ENCODE results near the gene PITX2. TPM values are rescaled to one million over a fixed set of nuclear protein-coding genes. Genes with fewer than 3 reads are reported as not detected.

Gene PITX2
- polyA plus RNA-seq, 6 donors from 2014 or later: not detected

DNA sequence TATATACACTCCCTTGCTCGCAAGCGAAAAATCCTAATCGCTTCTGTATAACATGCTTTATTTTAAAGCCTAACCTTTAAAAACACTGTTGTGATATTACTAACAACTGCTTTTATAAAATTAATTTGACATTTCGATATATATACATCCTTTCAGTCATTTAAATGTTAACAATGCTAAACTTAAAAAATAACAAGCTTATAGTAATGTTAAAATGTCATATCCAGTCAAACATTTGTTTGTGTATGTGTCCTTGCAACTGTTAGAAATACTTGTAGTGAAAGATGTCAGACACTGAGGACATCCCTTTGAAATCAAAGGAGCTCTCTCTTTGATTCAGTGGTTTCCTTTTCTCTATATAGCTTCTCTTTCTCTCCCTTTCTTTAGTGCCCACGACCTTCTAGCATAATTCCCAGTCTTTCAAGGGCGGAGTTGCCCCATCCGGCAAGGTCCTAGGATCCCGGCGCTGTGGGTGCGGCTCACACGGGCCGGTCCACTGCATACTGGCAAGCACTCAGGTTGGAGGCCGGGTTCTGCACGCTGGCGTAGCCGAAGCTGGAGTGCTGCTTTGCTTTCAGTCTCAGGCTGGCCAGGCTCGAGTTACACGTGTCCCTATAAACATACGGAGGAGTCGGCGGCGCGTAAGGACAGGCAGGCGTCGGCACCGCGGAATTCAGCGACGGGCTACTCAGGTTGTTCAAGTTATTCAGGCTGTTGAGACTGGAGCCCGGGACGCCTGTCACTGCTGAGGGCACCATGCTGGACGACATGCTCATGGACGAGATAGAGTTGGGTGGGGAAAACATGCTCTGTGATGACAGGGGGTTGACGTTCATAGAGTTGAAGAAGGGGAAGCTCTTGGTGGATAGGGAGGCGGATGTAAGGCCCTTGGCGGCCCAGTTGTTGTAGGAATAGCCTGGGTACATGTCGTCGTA lies 5.0 kb downstream of the PITX2 start:
- Mint-ChIP-seq H3K27ac (peak overlapping the region in 2 of 6 donors; percentile 84 to 85), H3K36me3 (peaks cover 0 to 21% of the 10 kb centered on the region in 2 donors), H3K4me3 (peak overlapping the region in 2 of 8 donors; percentile 51 to 71), H3K9me3 (peaks cover 0 to 46% (median 15%) of the 10 kb centered on the region in 7 donors), H3K4me1 (peaks cover 12 to 43% (median 38%) of the 10 kb centered on the region in 3 donors), H3K27me3 (peaks cover 62 to 88% (median 82%) of the 10 kb centered on the region in 3 donors)
- ATAC-seq (ENCODE audit: low read depth in 2 of 2) (no peak), DNase-seq (no peak)

DNA sequence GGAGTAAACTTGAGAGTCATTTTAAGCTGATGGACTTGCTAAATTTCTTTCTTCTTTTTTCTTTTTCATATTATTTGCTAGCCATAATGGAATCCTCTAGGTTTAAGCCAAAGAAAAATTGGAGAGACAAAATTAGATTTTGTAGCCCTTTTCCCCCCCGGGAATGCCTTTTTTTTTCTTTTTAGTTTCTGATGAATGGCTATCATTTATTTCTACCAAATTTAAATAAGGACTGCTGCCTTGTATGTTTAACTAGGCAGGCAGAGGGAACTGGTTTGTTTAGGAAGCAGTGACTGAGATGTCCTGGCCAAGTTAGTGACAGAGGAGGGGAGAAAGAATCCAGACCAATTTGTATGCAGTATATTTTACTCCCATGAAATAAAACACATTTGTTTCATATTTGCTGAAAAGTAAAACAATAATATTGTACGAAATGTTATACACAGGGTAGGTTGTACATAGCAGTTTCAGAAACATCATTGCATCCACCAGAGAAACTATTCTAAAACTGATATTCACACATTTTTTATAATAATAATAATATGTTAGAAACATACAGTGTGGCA lies 5.7 kb downstream of the PITX2 start:
- ATAC-seq (ENCODE audit: low read depth in 2 of 2): no peak
- Mint-ChIP-seq H3K9me3 (peaks cover 0 to 47% (median 16%) of the 10 kb centered on the region in 7 donors), H3K27me3 (peaks cover 59 to 88% (median 86%) of the 10 kb centered on the region in 3 donors), H3K27ac (no peak overlapping the region), H3K36me3 (peaks cover 0 to 21% of the 10 kb centered on the region in 2 donors), H3K4me3 (peak overlapping the region in 1 of 8 donors; percentile 33), H3K4me1 (peaks cover 12 to 36% (median 35%) of the 10 kb centered on the region in 3 donors)
- DNase-seq: no peak

DNA sequence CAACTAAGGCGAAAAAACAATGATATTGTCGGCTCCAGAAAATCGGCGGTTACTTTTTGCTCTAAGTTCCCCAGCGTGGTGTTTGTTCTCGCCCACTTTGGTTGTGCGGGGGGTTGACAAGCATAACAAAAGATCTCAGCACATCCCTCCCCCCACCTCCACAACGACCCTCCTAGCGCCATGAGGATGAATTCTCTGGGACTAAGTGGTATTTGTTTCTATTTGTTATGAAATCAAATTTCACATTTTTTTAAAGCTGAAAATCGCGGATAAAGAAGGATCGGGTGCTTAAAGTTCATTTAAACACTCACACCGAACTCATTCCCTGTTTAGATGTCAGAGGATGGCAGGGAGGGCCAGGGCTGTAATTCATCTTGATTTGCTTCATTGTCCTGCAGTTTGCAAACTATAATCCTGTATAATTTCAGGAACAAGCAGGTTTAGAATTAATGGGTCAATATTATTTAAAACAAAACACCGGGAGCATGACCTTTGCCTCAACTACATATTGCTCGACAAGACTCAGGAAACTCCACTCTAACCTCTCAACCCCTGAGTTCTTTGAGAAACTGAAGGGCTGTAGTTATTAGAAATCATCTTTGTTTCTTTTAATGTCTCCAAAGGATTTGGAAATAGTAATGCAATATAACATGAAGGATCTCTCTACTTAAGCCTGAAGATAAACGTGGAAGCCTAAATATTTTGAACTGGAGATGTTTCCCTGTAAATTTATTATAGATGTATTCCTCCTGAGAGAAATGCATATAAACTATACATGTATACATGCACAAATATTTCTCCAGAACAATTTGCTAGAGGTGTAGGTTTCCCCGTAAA lies 6.4 kb downstream of the PITX2 start:
- peaks cover 12 to 31% (median 29%) of the 10 kb centered on the region in 3 donors for H3K4me1 Mint-ChIP-seq
- peaks cover 66 to 88% (median 87%) of the 10 kb centered on the region in 3 donors for H3K27me3 Mint-ChIP-seq
- H3K4me3 Mint-ChIP-seq: peak overlapping the region in 1 of 8 donors; percentile 33
- peaks cover 0 to 21% of the 10 kb centered on the region in 2 donors for H3K36me3 Mint-ChIP-seq
- DNase-seq (no peak), ATAC-seq (ENCODE audit: low read depth in 2 of 2) (no peak)
- peak overlapping the region in 2 of 6 donors; percentile 28 to 93 for H3K27ac Mint-ChIP-seq
- H3K9me3 Mint-ChIP-seq: peaks cover 0 to 47% (median 16%) of the 10 kb centered on the region in 7 donors

DNA sequence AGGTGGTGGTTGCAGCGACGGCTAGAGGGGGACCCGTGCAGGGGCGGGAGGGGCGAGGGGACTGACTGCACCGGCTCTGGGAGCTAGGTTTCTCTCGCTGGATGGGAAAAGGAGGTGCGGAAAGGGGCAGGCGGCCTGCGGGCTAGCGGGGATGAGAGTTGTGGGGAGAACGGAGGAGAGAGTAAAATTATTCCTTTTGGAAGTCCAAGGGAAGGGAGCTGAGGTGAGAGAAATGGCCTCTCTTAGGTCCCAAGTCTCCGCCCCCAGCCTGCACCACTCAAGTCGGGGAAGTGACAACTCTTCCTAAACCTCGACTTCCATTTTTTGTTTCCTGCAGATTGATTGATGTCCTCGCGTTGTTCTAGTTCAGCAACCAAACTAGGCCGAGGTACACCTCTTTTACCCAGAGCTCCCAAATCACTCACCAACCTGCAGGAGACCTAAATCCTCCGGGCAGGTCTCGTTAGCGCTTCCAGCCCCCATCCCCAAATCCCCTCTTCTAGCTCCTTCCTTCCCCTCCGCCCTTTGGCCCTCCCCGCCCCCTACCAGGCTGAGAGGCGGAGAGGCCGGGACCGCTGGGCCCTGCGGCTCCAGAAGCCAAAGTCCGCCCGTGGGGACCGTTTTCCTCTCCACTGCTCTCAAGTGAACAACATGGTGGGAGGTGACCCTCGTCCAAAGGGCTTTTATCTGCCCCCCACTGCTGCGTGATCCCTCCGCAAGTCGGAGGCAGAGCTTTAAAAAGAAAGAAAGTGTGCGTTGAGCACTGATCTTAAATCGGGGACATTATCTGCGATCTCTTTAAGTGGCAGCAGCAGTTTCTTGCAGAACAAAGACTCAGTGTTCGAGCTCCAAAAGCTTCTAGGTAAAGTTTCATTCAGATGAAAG lies 7.3 kb downstream of the PITX2 start:
- Mint-ChIP-seq H3K9me3 (peaks cover 0 to 46% (median 16%) of the 10 kb centered on the region in 7 donors), H3K4me3 (peak overlapping the region in 2 of 8 donors; percentile 33 to 61), H3K27ac (peak overlapping the region in 2 of 6 donors; percentile 82 to 93), H3K4me1 (peaks cover 12 to 29% (median 23%) of the 10 kb centered on the region in 3 donors), H3K36me3 (peaks cover 0 to 21% of the 10 kb centered on the region in 2 donors), H3K27me3 (peaks cover 69 to 88% (median 84%) of the 10 kb centered on the region in 3 donors)
- no peak for ATAC-seq (ENCODE audit: low read depth in 2 of 2)
- no peak for DNase-seq

DNA sequence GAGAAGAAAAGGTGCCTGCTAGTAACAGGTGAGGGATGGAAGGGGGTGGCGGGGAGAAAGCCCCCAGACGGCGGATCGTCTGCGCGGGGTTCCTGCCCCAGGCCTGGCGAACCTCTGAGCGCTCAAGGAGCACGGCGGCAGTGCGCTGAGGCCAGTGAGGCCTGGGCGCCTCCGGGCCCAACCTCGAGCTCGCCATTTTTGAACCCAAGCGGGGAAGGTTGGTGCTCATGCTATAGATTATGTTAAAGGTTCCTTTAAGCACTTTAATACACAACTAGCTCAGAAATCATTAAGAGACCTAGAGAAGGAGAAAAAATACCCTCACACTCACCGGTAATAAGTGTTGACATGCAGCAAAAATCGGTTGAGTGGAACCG lies 7.9 kb downstream of the PITX2 start:
- Mint-ChIP-seq H3K9me3 (peaks cover 0 to 40% (median 14%) of the 10 kb centered on the region in 7 donors), H3K4me3 (peak overlapping the region in 2 of 8 donors; percentile 61 to 68), H3K4me1 (peaks cover 12 to 29% (median 23%) of the 10 kb centered on the region in 3 donors), H3K36me3 (peaks cover 0 to 21% of the 10 kb centered on the region in 2 donors), H3K27me3 (peaks cover 63 to 88% (median 84%) of the 10 kb centered on the region in 3 donors), H3K27ac (peak overlapping the region in 2 of 6 donors; percentile 41 to 82)
- no peak for ATAC-seq (ENCODE audit: low read depth in 2 of 2)
- DNase-seq: no peak

DNA sequence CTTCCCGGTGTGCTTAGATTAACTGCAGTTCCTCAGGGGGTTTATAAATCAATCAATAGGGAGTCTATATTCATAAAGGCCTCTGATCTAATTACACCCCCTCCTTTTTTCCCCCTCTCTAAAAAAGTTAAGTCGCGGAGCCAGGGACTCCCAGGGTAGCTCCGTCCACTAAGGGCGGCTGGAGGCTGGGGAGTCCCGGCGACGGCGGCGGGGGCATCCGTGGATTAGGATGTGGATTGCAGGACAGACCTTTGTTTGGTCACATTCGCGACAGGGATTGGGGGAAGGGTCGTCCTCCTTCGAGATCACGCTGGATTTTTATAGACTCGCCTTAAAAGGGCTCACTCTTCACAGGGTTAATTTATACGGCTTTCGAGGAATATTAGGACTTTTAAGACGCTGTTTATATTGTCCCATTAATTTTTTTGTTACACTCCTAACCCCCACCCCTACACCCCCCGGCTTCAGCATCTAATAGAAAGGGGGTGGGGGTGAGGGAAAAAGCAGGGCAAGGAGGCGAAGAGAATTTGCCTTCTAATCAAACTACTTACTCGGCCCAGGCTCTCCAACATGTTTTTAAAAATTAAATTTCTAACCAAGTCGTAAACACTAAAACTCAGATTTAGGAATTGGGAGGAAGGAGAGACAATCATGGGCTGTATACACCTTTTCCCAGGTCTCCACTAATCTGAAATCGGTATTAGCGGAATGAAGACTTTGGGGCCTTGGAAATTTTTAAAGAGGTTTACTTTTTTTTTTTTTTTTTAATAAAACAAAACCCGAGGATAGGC lies 8.5 kb downstream of the PITX2 start:
- Mint-ChIP-seq H3K27ac (no peak overlapping the region), H3K27me3 (peaks cover 63 to 88% (median 84%) of the 10 kb centered on the region in 3 donors), H3K36me3 (peaks cover 0 to 16% of the 10 kb centered on the region in 2 donors), H3K4me3 (no peak overlapping the region), H3K4me1 (peaks cover 9 to 25% (median 18%) of the 10 kb centered on the region in 3 donors), H3K9me3 (peaks cover 0 to 34% (median 10%) of the 10 kb centered on the region in 7 donors)
- ATAC-seq (ENCODE audit: low read depth in 2 of 2) (no peak), DNase-seq (no peak)

DNA sequence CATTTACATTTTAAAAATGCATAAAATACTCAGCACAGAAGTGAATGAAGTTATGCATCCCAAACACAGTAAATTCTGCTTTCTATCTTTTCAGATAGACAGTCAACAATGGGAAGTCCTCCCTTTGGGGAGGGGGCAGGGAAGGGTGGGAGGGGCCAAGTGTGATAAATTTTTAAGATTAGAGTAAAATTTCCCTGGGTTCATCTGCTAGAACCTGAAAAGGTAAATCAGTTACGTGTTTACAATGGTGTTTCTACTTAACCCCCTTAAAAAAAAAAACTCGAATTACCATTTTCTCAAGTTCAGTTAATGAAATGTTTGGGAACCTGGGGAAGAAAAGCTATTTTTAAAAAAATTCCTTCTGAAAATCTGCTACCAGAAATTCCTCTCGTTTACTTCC lies 9.1 kb downstream of the PITX2 start:
- Mint-ChIP-seq H3K4me1 (peaks cover 6 to 22% (median 12%) of the 10 kb centered on the region in 3 donors), H3K27me3 (peaks cover 65 to 88% (median 84%) of the 10 kb centered on the region in 3 donors), H3K27ac (no peak overlapping the region), H3K36me3 (peaks cover 0 to 10% of the 10 kb centered on the region in 2 donors), H3K4me3 (no peak overlapping the region), H3K9me3 (peaks cover 0 to 28% (median 10%) of the 10 kb centered on the region in 7 donors)
- DNase-seq (no peak), ATAC-seq (ENCODE audit: low read depth in 2 of 2) (no peak)

DNA sequence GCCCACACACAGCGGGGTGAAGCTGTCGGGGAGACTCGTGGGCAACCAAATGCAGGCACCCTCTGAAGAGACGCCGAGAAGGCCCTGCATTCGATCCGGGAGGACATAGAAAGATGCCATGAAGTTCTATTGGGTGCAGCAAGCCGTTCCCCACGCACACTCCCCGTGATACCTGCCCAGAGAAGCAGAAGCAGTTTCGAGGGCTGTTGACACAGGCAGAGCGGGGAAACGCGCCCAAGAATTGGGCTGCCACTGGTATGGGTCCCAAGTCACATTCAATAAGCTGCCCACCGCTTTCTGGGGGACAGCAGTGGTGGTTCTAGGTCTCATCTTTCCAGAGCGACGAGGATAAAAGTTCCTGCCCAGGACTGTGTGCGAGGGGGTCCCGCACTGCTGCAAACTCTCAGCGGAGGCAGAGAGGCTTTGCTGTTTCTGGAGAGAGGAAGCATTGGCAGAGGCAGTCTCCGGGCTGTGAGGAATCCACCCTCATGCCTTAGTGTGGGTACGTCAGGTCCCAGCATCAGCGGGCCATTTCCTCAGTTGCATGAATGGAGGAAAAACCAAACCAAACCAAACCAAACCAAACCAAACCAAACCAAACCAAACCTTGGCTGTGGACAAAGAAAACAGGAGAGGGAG lies 10.1 kb downstream of the PITX2 start:
- Mint-ChIP-seq H3K36me3 (peaks cover 0 to under 1% of the 10 kb centered on the region in 2 donors), H3K27ac (peak overlapping the region in 1 of 6 donors; percentile 56), H3K4me1 (peaks cover 0 to 12% (median 7%) of the 10 kb centered on the region in 3 donors)

DNA sequence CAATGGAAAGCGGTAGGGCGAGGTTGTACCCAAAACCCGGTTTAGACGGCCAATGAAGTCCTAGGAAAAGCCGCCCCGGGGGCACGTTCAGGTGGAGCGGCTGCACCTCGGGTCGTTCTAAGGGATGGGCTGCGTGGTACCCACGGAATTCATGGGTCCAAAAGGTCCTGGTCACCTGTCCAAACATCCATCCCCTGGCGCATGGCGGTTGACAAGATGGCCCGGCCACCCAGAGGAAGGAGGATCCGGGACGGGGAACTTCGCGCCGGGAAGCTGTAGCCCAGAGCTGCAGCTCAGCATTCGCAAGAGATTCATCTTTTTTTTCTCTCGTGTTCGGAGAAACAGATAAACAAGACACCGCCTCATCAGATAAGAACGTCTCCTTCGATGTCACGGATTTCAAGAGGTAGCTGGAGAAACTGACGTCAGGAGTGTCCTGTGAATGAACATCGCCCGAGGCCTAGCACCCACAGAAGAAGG lies 10.9 kb downstream of the PITX2 start:
- peaks cover 0 to 18% (median 5%) of the 10 kb centered on the region in 7 donors for H3K9me3 Mint-ChIP-seq
- peaks cover 0 to 12% (median 5%) of the 10 kb centered on the region in 3 donors for H3K4me1 Mint-ChIP-seq
- no peaks in the 10 kb centered on the region for H3K36me3 Mint-ChIP-seq
- peaks cover 65 to 84% (median 79%) of the 10 kb centered on the region in 3 donors for H3K27me3 Mint-ChIP-seq
- no peak for DNase-seq
- ATAC-seq (ENCODE audit: low read depth in 2 of 2): no peak
- no peak overlapping the region for H3K27ac Mint-ChIP-seq
- no peak overlapping the region for H3K4me3 Mint-ChIP-seq

More for the DNA sequence above, 10.1 kb downstream of the PITX2 start:
- peaks cover 70 to 88% (median 84%) of the 10 kb centered on the region in 3 donors for H3K27me3 Mint-ChIP-seq
- DNase-seq (no peak), ATAC-seq (ENCODE audit: low read depth in 2 of 2) (no peak)
- H3K9me3 Mint-ChIP-seq: peaks cover 0 to 20% (median 5%) of the 10 kb centered on the region in 7 donors
- no peak overlapping the region for H3K4me3 Mint-ChIP-seq

DNA sequence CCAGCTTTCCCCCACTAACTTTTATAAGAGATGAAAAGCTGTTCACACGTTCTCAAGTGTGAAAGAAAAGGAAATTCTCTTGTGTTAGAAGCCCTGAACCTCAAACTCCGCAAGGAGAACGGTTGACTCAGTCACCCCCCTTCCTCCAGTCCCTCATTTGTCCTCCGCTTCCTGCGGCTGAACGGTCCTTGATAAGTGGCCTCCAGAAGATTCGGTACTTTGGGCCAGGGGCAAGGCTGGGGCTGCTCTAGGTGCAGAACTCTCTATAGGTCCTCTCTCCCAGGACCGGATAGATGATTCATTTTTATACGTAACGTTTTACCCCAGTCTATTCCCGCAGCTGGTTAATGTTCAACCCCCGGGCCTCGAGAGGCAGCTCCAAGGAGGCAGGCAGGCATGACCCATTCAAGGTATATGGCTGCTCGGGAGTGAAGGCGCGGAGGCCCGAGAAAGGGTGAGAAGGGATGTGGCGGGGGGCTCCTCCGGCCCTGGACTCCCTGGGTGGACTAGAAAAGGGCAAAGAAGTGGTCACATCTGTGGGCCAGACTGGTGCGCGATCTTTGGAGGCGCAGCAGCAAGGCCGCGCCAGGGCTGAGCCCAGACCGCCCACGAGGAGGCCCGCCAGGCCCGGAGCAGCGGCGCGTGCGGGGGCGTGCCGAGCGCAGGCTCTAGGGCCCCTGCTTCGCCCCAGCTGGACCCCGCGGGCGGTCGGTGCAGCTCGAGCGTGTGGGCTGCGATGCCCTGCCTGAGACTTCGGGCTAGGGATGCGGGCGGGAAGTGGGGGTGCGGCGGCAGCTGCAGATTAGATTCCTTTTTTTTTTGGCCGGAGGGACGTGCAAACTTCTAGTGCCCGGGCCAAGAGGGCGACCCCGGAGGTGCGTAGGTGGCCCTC lies 11.7 kb downstream of the PITX2 start:
- Mint-ChIP-seq H3K27me3 (peaks cover 58 to 80% (median 71%) of the 10 kb centered on the region in 3 donors), H3K4me3 (peak overlapping the region in 2 of 8 donors; percentile 5 to 15), H3K27ac (peak overlapping the region in 1 of 6 donors; percentile 26), H3K36me3 (no peaks in the 10 kb centered on the region), H3K9me3 (peaks cover 0 to 14% (median 7%) of the 10 kb centered on the region in 7 donors), H3K4me1 (peaks cover 0 to 9% (median 5%) of the 10 kb centered on the region in 3 donors)
- DNase-seq (no peak), ATAC-seq (ENCODE audit: low read depth in 2 of 2) (no peak)
